Heart left ventricle (tissue), 16 donors: ENCODE results near the gene GDPD4. TPM values are rescaled to one million over a fixed set of nuclear protein-coding genes. Genes with fewer than 3 reads are reported as not detected.

Experiments
- ATAC-seq, 4 donors: fragments of 200-7000 bp; cut with Tn5 transposase; one replicate each; pipeline ENCODE4 v1.9.1; 2020 to 2022; ENCODE audit warnings: moderate library complexity in 4 of 4, mild to moderate bottlenecking in 3 of 4, moderate number of reproducible peaks in 1 of 4
- DNase-seq, 5 donors: peaks; one replicate each; pipeline ENCODE4 v3.0.0-alpha.2; 2020
- H3K27ac ChIP-seq, 12 donors: fragments of 200-600 bp; sonication (generic) in 4 of 12; one replicate each; pipeline versions ENCODE4 v1.5.0 to v1.8.0; 2016 to 2022; ENCODE audit warnings: mild to moderate bottlenecking in 2 of 12
- H3K27me3 ChIP-seq, 9 donors: fragments of 200-600 bp; sonication (generic) in 2 of 9; one replicate each; pipeline versions ENCODE4 v1.5.1 to v1.8.0; 2016 to 2022; ENCODE audit warnings: mild to moderate bottlenecking in 3 of 9
- H3K36me3 ChIP-seq, 9 donors: fragments of 200-600 bp; sonication (generic) in 2 of 9; one replicate each; pipeline versions ENCODE4 v1.5.0 to v1.8.0; 2018 to 2022; ENCODE audit warnings: mild to moderate bottlenecking in 2 of 9
- H3K4me1 ChIP-seq, 12 donors: fragments of 200-600 bp; sonication (generic) in 4 of 12; one replicate each; pipeline versions ENCODE4 v1.5.0 to v1.8.0; 2016 to 2022; ENCODE audit warnings: mild to moderate bottlenecking in 3 of 12
- H3K4me3 ChIP-seq, 12 donors: fragments of 200-600 bp; sonication (generic) in 4 of 12; one replicate each; pipeline versions ENCODE4 v1.5.0 to v1.8.0; 2017 to 2022; ENCODE audit warnings: mild to moderate bottlenecking in 9 of 12, moderate library complexity in 4 of 12
- H3K9me3 ChIP-seq, 12 donors: fragments of 200-600 bp; sonication (generic) in 4 of 12; one replicate each; pipeline versions ENCODE4 v1.5.0 to v1.8.0; 2016 to 2022; ENCODE audit warnings: mild to moderate bottlenecking in 1 of 12
- CTCF ChIP-seq, 12 donors: fragments of 200-600 bp; sonication (generic) in 4 of 12; IDR thresholded peaks; one replicate each; pipeline versions ENCODE4 v1.5.0 to v1.8.0; 2018 to 2022; ENCODE audit warnings: antibody characterized with exemption in 12 of 12, mild to moderate bottlenecking in 5 of 12
- POLR2A ChIP-seq, 2 donors: fragments of 450-650 bp; IDR thresholded peaks; one replicate each; pipeline ENCODE4 v1.6.1; 2017; ENCODE audit warnings: antibody characterized with exemption in 2 of 2, mild to moderate bottlenecking in 2 of 2, moderate library complexity in 2 of 2
- WGBS, 4 donors: extraction: QIAGEN DNeasy Blood & Tissue Kit in 2 of 4; methylation state at CpG; one replicate each; pipeline versions ENCODE4 v1.1.5 to v1.1.7; 2013 to 2018; 5-methylcytosine and 5-hydroxymethylcytosine counted together
- intact Hi-C, 10 donors: fragments of 100-400 bp; cut with DNase I; formaldehyde crosslinking; loops; one replicate each; pipeline versions ENCODE4 v1.11.1 to v1.14.2; 2022
- polyA plus RNA-seq, 2 donors: library from polyadenylated mRNA; stranded (reverse); fragments of 200-250 nt; gene quantifications; one replicate each; pipeline ENCODE4 v1.2.3, GENCODE V29; 2013
- total RNA-seq, 9 donors: library from RNA; depleted of rRNA in 2 of 9; stranded (reverse); fragments of >200 nt in 2 of 9; fragmentation: NEBNext Ultra II Directional in 3 of 9; extraction: Animal tissue kit (Norgen Biotek cat#: 25700) in 3 of 9; gene quantifications; one replicate each; pipeline versions ENCODE4 v1.1.0 to v1.2.4, GENCODE V29; 2016 to 2023
- donor health status: ischemic (EF 13 %, LVEDD 7.1; RV severe dilation, severe dysfunction).
- donor health status: healthy with polysubstance abuse.
- donor health status: DM: no; HTN: yes; CAD: no.
- donor health status: DM: no; HTN: no; CAD: no.
- donor health status: ischemic (EF 25% LVEDD 6.9; RV normal size, moderate dysfunction).
- donor health status: ischemic (EF 25% LVEDD 5.7; RV mildly dilated, moderate dysfunction).
- donor health status: healthy.
- donor health status: DM: yes; HTN: yes; CAD: no.
- donor health status: ischemic (EF 35%, LVEDD 5.7; RV mildly dilated, moderate dysfunction).
- donor health status: nonischemic (EF 11% LVEDD 7.7; RV severe dilation, severe dysfunction).
- donor health status: DM: yes; HTN: yes; CAD: no.
- donor health status: PGD.
- donor health status: ischemic (EF 29% LVEDD 5.4; RV normal size, mild dysfunction).
- donor health status: nonischemic (EF 23%, LVEDD 6.1; RV moderate dilation, normal function).

The GDPD4 gene
- total and polyA plus RNA-seq, 11 donors, result 0.19 TPM; not detected in 10

DNA sequence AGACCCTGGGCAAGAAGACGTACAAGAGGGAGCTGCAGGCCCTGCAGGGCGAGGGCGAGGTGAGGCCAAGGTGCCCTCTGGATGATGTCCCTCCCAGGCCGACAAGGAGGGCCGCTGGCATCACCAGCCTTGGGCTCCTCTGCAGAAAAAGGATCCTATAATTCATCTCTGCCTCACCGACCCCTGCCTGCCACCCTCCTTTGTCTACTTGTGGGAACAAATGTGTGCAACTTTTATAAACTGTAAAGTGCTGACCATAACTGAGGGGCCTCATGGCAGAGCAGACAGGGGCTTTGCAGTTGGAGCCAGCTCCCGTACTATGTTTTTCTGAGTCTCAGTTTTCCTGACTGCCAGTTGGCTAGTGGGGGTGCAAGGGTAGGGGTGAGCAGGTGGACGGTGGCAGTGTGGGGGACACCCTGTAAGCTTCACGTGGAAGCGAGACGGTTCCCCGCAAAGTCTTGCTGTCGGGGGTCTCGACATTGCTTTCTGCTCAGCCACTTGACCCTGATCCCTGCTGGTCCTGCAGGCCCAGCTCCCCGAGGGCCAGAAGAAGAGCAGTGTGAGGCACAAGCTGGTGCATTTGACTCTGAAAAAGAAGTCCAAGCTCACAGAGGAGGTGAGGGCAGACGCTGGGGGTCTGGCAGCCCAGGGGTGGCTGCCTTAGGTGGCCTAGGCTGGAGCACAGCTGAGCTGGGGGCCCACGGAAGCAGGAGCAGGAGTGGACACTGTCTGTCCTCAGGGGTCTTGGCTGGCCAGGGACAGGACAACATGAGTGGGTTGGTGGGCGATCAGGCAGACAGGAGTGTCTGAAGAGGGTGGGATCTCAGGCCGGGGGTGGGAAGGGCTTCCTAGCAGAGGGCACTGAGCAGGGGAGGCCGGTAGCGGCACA, 118.7 kb downstream of the GDPD4 start:
- intact Hi-C loops, result loop anchor here in 1 of 10 donors (10.0 kb wide), 1 partner anchor 258 kb away; no protein-coding TSS in a partner anchor
- WGBS, 4 donors, result 90 to 92% (median 90%) methylated on average over 21 of the region's 21 CpGs
- Histone ChIP-seq H3K27ac (no peak overlapping the region), H3K4me3 (no peak overlapping the region), H3K36me3 (peaks cover 0 to 9% (median 0%) of the 10 kb centered on the region in 9 donors), H3K4me1 (peaks cover 0 to 6% (median 0%) of the 10 kb centered on the region in 12 donors), H3K9me3 (no peaks in the 10 kb centered on the region), H3K27me3 (no peaks in the 10 kb centered on the region)
- no peak for ATAC-seq
- peak in 1 of 5 donors; percentile 37 for DNase-seq
- TF ChIP-seq CTCF (IDR thresholded peaks at IDR 0.05) (no peak), POLR2A (IDR thresholded peaks at IDR 0.05) (no peak)

DNA sequence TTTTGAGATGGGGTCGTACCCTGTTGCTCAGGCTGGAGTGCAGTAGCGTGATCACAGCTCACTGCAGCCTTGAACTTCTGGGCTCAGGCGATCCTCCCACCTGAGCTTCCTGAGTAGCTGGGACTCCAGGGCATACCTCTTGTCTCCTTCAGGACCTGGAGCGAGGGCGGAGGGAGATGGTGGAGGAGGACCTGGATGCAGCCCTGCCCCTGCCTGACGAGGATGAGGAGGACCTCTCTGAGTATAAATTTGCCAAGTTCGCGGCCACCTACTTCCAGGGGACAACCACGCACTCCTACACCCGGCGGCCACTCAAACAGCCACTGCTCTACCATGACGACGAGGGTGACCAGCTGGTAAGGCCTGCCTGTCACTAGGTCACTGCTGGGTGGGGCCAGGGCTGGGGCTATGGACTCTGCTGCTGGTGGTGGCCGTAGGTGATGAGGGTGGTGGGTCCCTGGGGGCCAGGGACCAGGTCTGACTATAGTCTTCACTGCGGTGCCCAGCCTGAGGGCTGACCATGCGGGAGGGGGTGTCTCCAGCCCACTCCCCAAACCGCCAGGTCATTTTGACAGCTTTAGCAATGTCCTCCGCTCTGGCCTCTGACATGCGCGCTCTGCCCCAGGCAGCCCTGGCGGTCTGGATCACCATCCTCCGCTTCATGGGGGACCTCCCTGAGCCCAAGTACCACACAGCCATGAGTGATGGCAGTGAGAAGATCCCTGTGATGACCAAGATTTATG, 119.5 kb downstream of the GDPD4 start:
- intact Hi-C loops, result loop anchor here in 2 of 10 donors (2.0 to 10.0 kb wide), 2 partner anchors 53 to 257 kb away; partner anchors contain the start of gene MYO7A (in 1 of the 2)
- Histone ChIP-seq H3K27me3 (no peaks in the 10 kb centered on the region), H3K36me3 (peaks cover 0 to 9% (median 0%) of the 10 kb centered on the region in 9 donors), H3K4me1 (peaks cover 0 to 6% (median 0%) of the 10 kb centered on the region in 12 donors), H3K9me3 (no peaks in the 10 kb centered on the region), H3K4me3 (no peak overlapping the region), H3K27ac (no peak overlapping the region)
- DNase-seq (peak in 1 of 5 donors; percentile 40), ATAC-seq (no peak)
- TF ChIP-seq CTCF (IDR thresholded peaks at IDR 0.05) (no peak), POLR2A (IDR thresholded peaks at IDR 0.05) (no peak)
- WGBS, 4 donors, result 88 to 91% (median 89%) methylated on average over 16 to 22 of the region's 22 CpGs

DNA sequence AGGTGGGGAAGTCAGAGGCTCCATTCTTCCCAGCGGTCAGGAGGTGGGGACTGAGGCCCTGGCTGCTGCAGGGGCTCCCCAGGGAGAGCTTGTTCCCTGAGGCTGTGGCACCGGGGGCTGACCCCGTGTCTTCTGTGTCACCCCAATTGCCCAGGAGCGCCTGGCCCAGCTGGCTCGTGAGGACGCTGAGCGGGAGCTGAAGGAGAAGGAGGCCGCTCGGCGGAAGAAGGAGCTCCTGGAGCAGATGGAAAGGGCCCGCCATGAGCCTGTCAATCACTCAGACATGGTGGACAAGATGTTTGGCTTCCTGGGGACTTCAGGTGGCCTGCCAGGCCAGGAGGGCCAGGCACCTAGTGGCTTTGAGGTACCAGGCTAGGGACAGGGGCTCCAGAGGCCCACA, 120.3 kb downstream of the GDPD4 start:
- Histone ChIP-seq H3K4me3 (no peak overlapping the region), H3K4me1 (peaks cover 0 to 6% (median 0%) of the 10 kb centered on the region in 12 donors), H3K9me3 (no peaks in the 10 kb centered on the region), H3K27me3 (no peaks in the 10 kb centered on the region), H3K36me3 (peaks cover 0 to 9% (median 0%) of the 10 kb centered on the region in 9 donors), H3K27ac (no peak overlapping the region)
- ATAC-seq (no peak), DNase-seq (peak in 1 of 5 donors; percentile 48)
- TF ChIP-seq CTCF (IDR thresholded peaks at IDR 0.05), result no peak
- no peak for TF ChIP-seq POLR2A (IDR thresholded peaks at IDR 0.05)
- 88 to 95% (median 93%) methylated on average over 11 of the region's 11 CpGs for WGBS, 4 donors
- intact Hi-C loops, result loop anchor here in 2 of 10 donors (2.0 to 10.0 kb wide), 2 partner anchors 52 to 256 kb away; partner anchors contain the start of gene MYO7A (in 1 of the 2)
